MCF 10A (cell line): ENCODE results near the gene L3MBTL3. TPM values are rescaled to one million over a fixed set of nuclear protein-coding genes. Genes with fewer than 3 reads are reported as not detected.

ENCODE experiments used
- BruUV-seq: library from RNA; stranded (reverse); fragments of 400-500 nt; replicated peaks from 2 replicates; lab custom pipeline; 2021; lab: Mats Ljungman, UMichigan
- CTCF ChIA-PET: fragments of 300-600 bp; sonication (Branson Sonifier 250); formaldehyde crosslinking; extraction: SDS; loops from one replicate; lab custom pipeline; 2021; ENCODE audit warnings: antibody characterized with exemption, inconsistent platforms; lab: Yijun Ruan, JAX
- POLR2A ChIA-PET: fragments of 300-600, 350-650 bp; sonication (Branson Sonifier 250); formaldehyde crosslinking; extraction: SDS; loops from one replicate; lab custom pipeline; 2020; ENCODE audit warnings: antibody characterized with exemption, inconsistent platforms; lab: Yijun Ruan, JAX
- DNase-seq: peaks from one replicate; pipeline ENCODE4 v3.0.0-alpha.2; 2018; ENCODE audit not compliant: unreplicated experiment
- H3K27ac Mint-ChIP-seq: one replicate; pipeline ENCODE4 v1.8.0; 2022; ENCODE audit warnings: mild to moderate bottlenecking, low read depth, mixed read lengths; ENCODE audit not compliant: unreplicated experiment
- H3K27me3 Mint-ChIP-seq: one replicate; pipeline ENCODE4 v1.8.0; 2022; ENCODE audit warnings: mixed read lengths; ENCODE audit not compliant: insufficient read depth, unreplicated experiment
- H3K36me3 Mint-ChIP-seq: one replicate; pipeline ENCODE4 v1.8.0; 2022; ENCODE audit warnings: mild to moderate bottlenecking, moderate library complexity, mixed read lengths; ENCODE audit not compliant: insufficient read depth, unreplicated experiment
- H3K4me1 Mint-ChIP-seq: one replicate; pipeline ENCODE4 v1.8.0; 2022; ENCODE audit warnings: mixed read lengths; ENCODE audit not compliant: insufficient read depth, unreplicated experiment
- H3K4me3 Mint-ChIP-seq: one replicate; pipeline ENCODE4 v1.8.0; 2022; ENCODE audit warnings: mild to moderate bottlenecking, moderate library complexity, mixed read lengths; ENCODE audit not compliant: unreplicated experiment
- H3K9me3 Mint-ChIP-seq: one replicate; pipeline ENCODE4 v1.8.0; 2022; ENCODE audit warnings: mixed read lengths; ENCODE audit not compliant: unreplicated experiment
- intact Hi-C: fragments of 100-400 bp; cut with micrococcal nuclease; formaldehyde crosslinking; loops from 2 replicates; pipeline ENCODE4 v1.14.1; 2022
- total RNA-seq: library from RNA; stranded (reverse); gene quantifications from 2 replicates; pipeline ENCODE4 v1.2.3, GENCODE V29; 2022
- TF ChIP-seq, protein P1 (sequence below): fragments of 200-600 bp; IDR thresholded peaks from one replicate; pipeline ENCODE4 v1.8.0; 2022; ENCODE audit warnings: antibody characterized with exemption, mild to moderate bottlenecking; ENCODE audit not compliant: unreplicated experiment

L3MBTL3 gene
- total RNA-seq, 1 experiment from 2014 or later: 5.2 TPM

- no peak for DNase-seq
- H3K9me3 Mint-ChIP-seq: no peaks in the 10 kb centered on the region
- CTCF ChIA-PET: no interaction called here
Measured at GRCh38 chr6:130128326-130128725, 109.9 kb downstream of the L3MBTL3 start.

GRCh38 chr6:130129762-130130246 lies 111.4 kb downstream of the L3MBTL3 start:
- Mint-ChIP-seq H3K4me1 (no peaks in the 10 kb centered on the region), H3K27me3 (no peaks in the 10 kb centered on the region), H3K9me3 (no peaks in the 10 kb centered on the region), H3K4me3 (no peak overlapping the region), H3K27ac (no peak overlapping the region), H3K36me3 (no peaks in the 10 kb centered on the region)
- no peak for DNase-seq
- CTCF ChIA-PET: no interaction called here
- intact Hi-C loops: no loop called here
- TF ChIP-seq, protein P1, sequence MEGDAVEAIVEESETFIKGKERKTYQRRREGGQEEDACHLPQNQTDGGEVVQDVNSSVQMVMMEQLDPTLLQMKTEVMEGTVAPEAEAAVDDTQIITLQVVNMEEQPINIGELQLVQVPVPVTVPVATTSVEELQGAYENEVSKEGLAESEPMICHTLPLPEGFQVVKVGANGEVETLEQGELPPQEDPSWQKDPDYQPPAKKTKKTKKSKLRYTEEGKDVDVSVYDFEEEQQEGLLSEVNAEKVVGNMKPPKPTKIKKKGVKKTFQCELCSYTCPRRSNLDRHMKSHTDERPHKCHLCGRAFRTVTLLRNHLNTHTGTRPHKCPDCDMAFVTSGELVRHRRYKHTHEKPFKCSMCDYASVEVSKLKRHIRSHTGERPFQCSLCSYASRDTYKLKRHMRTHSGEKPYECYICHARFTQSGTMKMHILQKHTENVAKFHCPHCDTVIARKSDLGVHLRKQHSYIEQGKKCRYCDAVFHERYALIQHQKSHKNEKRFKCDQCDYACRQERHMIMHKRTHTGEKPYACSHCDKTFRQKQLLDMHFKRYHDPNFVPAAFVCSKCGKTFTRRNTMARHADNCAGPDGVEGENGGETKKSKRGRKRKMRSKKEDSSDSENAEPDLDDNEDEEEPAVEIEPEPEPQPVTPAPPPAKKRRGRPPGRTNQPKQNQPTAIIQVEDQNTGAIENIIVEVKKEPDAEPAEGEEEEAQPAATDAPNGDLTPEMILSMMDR: no peak
- no TSS peak for BruUV-seq
- POLR2A ChIA-PET: no interaction called here

More at GRCh38 chr6:130128326-130128725, 109.9 kb downstream of the L3MBTL3 start:
- POLR2A ChIA-PET: interaction anchor here (0.6 kb wide), 1 partner anchor 16 kb away, joined by 3 read pairs; no protein-coding TSS in a partner anchor
- Mint-ChIP-seq H3K4me1 (no peaks in the 10 kb centered on the region), H3K27ac (no peak overlapping the region), H3K36me3 (no peaks in the 10 kb centered on the region), H3K27me3 (no peaks in the 10 kb centered on the region), H3K4me3 (no peak overlapping the region)
- no TSS peak for BruUV-seq
- intact Hi-C loops: no loop called here
- TF ChIP-seq, protein P1: no peak

- Mint-ChIP-seq H3K9me3 (no peaks in the 10 kb centered on the region), H3K36me3 (no peaks in the 10 kb centered on the region), H3K4me3 (no peak overlapping the region), H3K4me1 (no peaks in the 10 kb centered on the region), H3K27me3 (no peaks in the 10 kb centered on the region), H3K27ac (no peak overlapping the region)
- intact Hi-C loops: no loop called here
- BruUV-seq: no TSS peak
- TF ChIP-seq, protein P1: no peak
- DNase-seq: no peak
- CTCF ChIA-PET: interaction anchor here (0.6 kb wide), 2 partner anchors 139 to 543 kb away, joined by 3 read pairs; no protein-coding TSS in a partner anchor
- POLR2A ChIA-PET: interaction anchor here (0.7 kb wide), 1 partner anchor 31 kb away, joined by 5 read pairs; no protein-coding TSS in a partner anchor
Measured at GRCh38 chr6:130132286-130132701, 113.9 kb downstream of the L3MBTL3 start.

GRCh38 chr6:130134582-130134981 lies 116.2 kb downstream of the L3MBTL3 start:
- BruUV-seq: no TSS peak
- no peak overlapping the region for H3K4me3 Mint-ChIP-seq
- peaks cover 4% of the 10 kb centered on the region for H3K36me3 Mint-ChIP-seq
- H3K27ac Mint-ChIP-seq: no peak overlapping the region
- ChIA-PET CTCF (interaction anchor here (1.8 kb wide), 1 partner anchor 148 kb away, joined by 4 read pairs; no protein-coding TSS in a partner anchor), POLR2A (no interaction called here)
- no peaks in the 10 kb centered on the region for H3K4me1 Mint-ChIP-seq
- intact Hi-C loops: no loop called here
- TF ChIP-seq, protein P1: no peak
- no peaks in the 10 kb centered on the region for H3K27me3 Mint-ChIP-seq
- no peaks in the 10 kb centered on the region for H3K9me3 Mint-ChIP-seq
- no peak for DNase-seq
